Right ventricle myocardium inferior (tissue), 1 donor: Measurements from ENCODE around the gene RELA. TPM values are rescaled to one million over a fixed set of nuclear protein-coding genes. Genes with fewer than 3 reads are reported as not detected.
"Not testable (repeated sequence)": the region's sequence is repeated elsewhere in the genome, so short reads cannot be mapped to it uniquely, and the experiment has no call there.

Experiments
- ATAC-seq: fragments of 200-7000 bp; cut with Tn5 transposase; one replicate; pipeline ENCODE4 v1.9.1; 2020; ENCODE audit warnings: mild to moderate bottlenecking, moderate library complexity
- DNase-seq: peaks from one replicate; pipeline ENCODE4 v3.0.0; 2021; ENCODE audit errors: missing footprints
- intact Hi-C: fragments of 100-400 bp; cut with DNase I; formaldehyde crosslinking; loops from one replicate; pipeline ENCODE4 v1.11.0; 2022
- total RNA-seq: library from RNA; stranded (reverse); fragmentation: NEBNext Ultra II Directional; extraction: Animal tissue kit (Norgen Biotek cat#: 25700); gene quantifications from one replicate; pipeline ENCODE4 v1.2.1, GENCODE V29; 2021
- donor health status: DM: no; HTN: yes; CAD: no; lungs with severe emphysema.

Gene RELA
- total RNA-seq, 1 donor from 2014 or later: 36.7 TPM

GRCh38 chr11:65639623-65640482, 22.9 kb downstream of the RELA start:
- peak; percentile 2 for ATAC-seq
- intact Hi-C loops: no loop called here
- no peak for DNase-seq

- DNase-seq, ATAC-seq, intact Hi-C loops: not testable (repeated sequence)
These were observed 23.5 kb downstream of the RELA start for GRCh38 chr11:65639228-65639597.

- ATAC-seq (peak; percentile 84), DNase-seq (peak; percentile 91)
- intact Hi-C loops: loop anchor here (1.0 kb wide), 1 partner anchor 25 kb away; no protein-coding TSS in a partner anchor
These were observed 24.8 kb downstream of the RELA start, which contains the start of gene SIPA1 for GRCh38 chr11:65637794-65638419. SIPA1 (plus strand) TSS chr11:65638101; CDS start chr11:65640922, 2,821 bp downstream.

GRCh38 chr11:65637032-65637557, 25.6 kb downstream of the RELA start:
- intact Hi-C loops: no loop called here
- no peak for DNase-seq
- no peak for ATAC-seq

GRCh38 chr11:65636108-65637031, 26.3 kb downstream of the RELA start:
- intact Hi-C loops: no loop called here
- DNase-seq (no peak), ATAC-seq (no peak)

GRCh38 chr11:65634905-65635731, 27.6 kb downstream of the RELA start:
- intact Hi-C loops: no loop called here
- no peak for DNase-seq
- no peak for ATAC-seq

- DNase-seq (no peak), ATAC-seq (no peak)
- intact Hi-C loops: no loop called here
These were observed 28.3 kb downstream of the RELA start for GRCh38 chr11:65634440-65634839.

GRCh38 chr11:65634109-65634436, 28.6 kb downstream of the RELA start:
- intact Hi-C loops: no loop called here
- DNase-seq (no peak), ATAC-seq (no peak)

- ATAC-seq (no peak), DNase-seq (no peak)
- intact Hi-C loops: no loop called here
These were observed 29.2 kb downstream of the RELA start for GRCh38 chr11:65633390-65634108.

GRCh38 chr11:65630215-65630614, 32.5 kb downstream of the RELA start:
- DNase-seq: no peak

GRCh38 chr11:65629579-65629978, 33.1 kb downstream of the RELA start:
- intact Hi-C loops: no loop called here
- ATAC-seq: no peak

More at GRCh38 chr11:65630215-65630614, 32.5 kb downstream of the RELA start:
- ATAC-seq: peak; percentile 30
- intact Hi-C loops: no loop called here

GRCh38 chr11:65627202-65627601, 35.5 kb downstream of the RELA start:
- intact Hi-C loops: no loop called here
- no peak for DNase-seq

More at GRCh38 chr11:65629579-65629978, 33.1 kb downstream of the RELA start:
- DNase-seq: no peak

GRCh38 chr11:65625628-65626342, 36.9 kb downstream of the RELA start:
- intact Hi-C loops: no loop called here
- DNase-seq (peak; percentile 89), ATAC-seq (peak; percentile 80)

More at GRCh38 chr11:65627202-65627601, 35.5 kb downstream of the RELA start:
- no peak for ATAC-seq

GRCh38 chr11:65624931-65625627, 37.6 kb downstream of the RELA start:
- ATAC-seq: no peak
- DNase-seq: no peak
- intact Hi-C loops: no loop called here

- DNase-seq (no peak), ATAC-seq (no peak)
- intact Hi-C loops: no loop called here
These were observed 38.7 kb downstream of the RELA start for GRCh38 chr11:65623852-65624616.
